Mesothelial cell of epicardium (in vitro differentiated cells): ENCODE results near the gene SEC14L6. TPM values are rescaled to one million over a fixed set of nuclear protein-coding genes. Genes with fewer than 3 reads are reported as not detected.

Experiments
- DNase-seq, 2 experiments: peaks; one replicate each; pipeline ENCODE4 v3.0.0; 2021; ENCODE audit warnings: low spot score in 2 of 2; ENCODE audit not compliant: unreplicated experiment in 2 of 2
- H3K27ac Mint-ChIP-seq: 2 replicates; pipeline ENCODE4 v1.8.0; 2021; ENCODE audit warnings: mixed read lengths
- H3K27me3 Mint-ChIP-seq: 2 replicates; pipeline ENCODE4 v1.8.0; 2021; ENCODE audit warnings: low read depth, mixed read lengths
- H3K36me3 Mint-ChIP-seq: 2 replicates; pipeline ENCODE4 v1.8.0; 2021; ENCODE audit warnings: mixed read lengths
- H3K4me1 Mint-ChIP-seq: 2 replicates; pipeline ENCODE4 v1.8.0; 2021; ENCODE audit warnings: mixed read lengths
- H3K4me3 Mint-ChIP-seq: 2 replicates; pipeline ENCODE4 v1.8.0; 2021; ENCODE audit warnings: mild to moderate bottlenecking, moderate library complexity, mixed read lengths
- H3K9me3 Mint-ChIP-seq: 2 replicates; pipeline ENCODE4 v1.8.0; 2021; ENCODE audit warnings: mixed read lengths
- total RNA-seq: library from RNA; stranded (reverse); gene quantifications from 3 replicates; pipeline ENCODE4 v1.2.1, GENCODE V29; 2021
- TF ChIP-seq, protein P1 (sequence below): fragments of 200-600 bp; sonication (generic); IDR thresholded peaks from one replicate; pipeline ENCODE4 v1.5.0; 2021; ENCODE audit warnings: antibody characterized with exemption; ENCODE audit not compliant: unreplicated experiment

SEC14L6 gene
- total RNA-seq, 1 donor from 2014 or later, result 2.1 TPM

GRCh38 chr22:30486661-30487115 is 59.9 kb downstream of the SEC14L6 start:
- Mint-ChIP-seq H3K27ac (no peak overlapping the region), H3K27me3 (peaks cover 23% of the 10 kb centered on the region), H3K4me1 (peaks cover 4% of the 10 kb centered on the region), H3K9me3 (peaks cover 7% of the 10 kb centered on the region), H3K4me3 (no peak overlapping the region), H3K36me3 (no peaks in the 10 kb centered on the region)
- DNase-seq, result no peak
- TF ChIP-seq, protein P1, sequence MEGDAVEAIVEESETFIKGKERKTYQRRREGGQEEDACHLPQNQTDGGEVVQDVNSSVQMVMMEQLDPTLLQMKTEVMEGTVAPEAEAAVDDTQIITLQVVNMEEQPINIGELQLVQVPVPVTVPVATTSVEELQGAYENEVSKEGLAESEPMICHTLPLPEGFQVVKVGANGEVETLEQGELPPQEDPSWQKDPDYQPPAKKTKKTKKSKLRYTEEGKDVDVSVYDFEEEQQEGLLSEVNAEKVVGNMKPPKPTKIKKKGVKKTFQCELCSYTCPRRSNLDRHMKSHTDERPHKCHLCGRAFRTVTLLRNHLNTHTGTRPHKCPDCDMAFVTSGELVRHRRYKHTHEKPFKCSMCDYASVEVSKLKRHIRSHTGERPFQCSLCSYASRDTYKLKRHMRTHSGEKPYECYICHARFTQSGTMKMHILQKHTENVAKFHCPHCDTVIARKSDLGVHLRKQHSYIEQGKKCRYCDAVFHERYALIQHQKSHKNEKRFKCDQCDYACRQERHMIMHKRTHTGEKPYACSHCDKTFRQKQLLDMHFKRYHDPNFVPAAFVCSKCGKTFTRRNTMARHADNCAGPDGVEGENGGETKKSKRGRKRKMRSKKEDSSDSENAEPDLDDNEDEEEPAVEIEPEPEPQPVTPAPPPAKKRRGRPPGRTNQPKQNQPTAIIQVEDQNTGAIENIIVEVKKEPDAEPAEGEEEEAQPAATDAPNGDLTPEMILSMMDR, result no peak

- no peak for DNase-seq
- Mint-ChIP-seq H3K27me3 (peaks cover 22% of the 10 kb centered on the region), H3K36me3 (no peaks in the 10 kb centered on the region), H3K9me3 (peaks cover 7% of the 10 kb centered on the region), H3K27ac (no peak overlapping the region), H3K4me3 (no peak overlapping the region), H3K4me1 (peaks cover 4% of the 10 kb centered on the region)
- TF ChIP-seq, protein P1, result no peak
These were observed 60.4 kb downstream of the SEC14L6 start for GRCh38 chr22:30486118-30486517.

DNA sequence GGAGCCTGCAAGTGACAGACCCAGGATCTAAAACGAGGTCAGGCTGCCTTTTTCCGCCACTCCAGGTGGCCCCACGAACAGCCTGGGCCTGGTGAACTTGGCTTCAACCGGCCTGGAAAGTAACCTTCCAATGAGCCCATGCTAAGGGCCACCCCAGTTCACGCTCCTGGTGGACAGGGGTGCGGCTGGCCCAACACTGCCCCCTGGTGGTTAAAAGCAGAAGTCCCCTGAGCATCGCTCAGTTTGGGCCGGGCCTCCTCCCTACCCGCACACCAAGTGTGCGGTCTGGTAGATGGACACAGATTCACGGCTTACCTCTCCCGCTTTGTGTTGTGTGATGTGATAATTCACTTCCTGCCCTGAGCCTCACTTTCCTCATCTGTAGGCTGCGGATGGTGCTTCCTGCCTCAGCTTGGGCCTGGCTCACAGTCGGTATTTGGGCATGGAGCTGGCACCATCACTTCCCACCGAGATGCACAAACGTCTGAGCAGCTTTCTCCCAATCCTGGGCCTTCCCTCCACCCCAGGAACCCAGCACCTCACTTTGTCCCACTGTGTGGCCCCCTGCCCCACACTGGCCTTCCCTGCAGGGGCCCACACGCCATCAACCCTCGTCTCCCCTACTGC is 61.1 kb downstream of the SEC14L6 start:
- peaks cover 7% of the 10 kb centered on the region for H3K9me3 Mint-ChIP-seq
- TF ChIP-seq, protein P1, result peak; percentile 97
- peak; percentile 39 to 74 for DNase-seq
- no peak overlapping the region for H3K4me3 Mint-ChIP-seq
- no peak overlapping the region for H3K27ac Mint-ChIP-seq
- no peaks in the 10 kb centered on the region for H3K36me3 Mint-ChIP-seq
- peaks cover 16% of the 10 kb centered on the region for H3K27me3 Mint-ChIP-seq
- H3K4me1 Mint-ChIP-seq, result peaks cover 4% of the 10 kb centered on the region

- peaks cover 7% of the 10 kb centered on the region for H3K9me3 Mint-ChIP-seq
- no peak overlapping the region for H3K27ac Mint-ChIP-seq
- DNase-seq, result no peak
- peaks cover 4% of the 10 kb centered on the region for H3K4me1 Mint-ChIP-seq
- peaks cover 13% of the 10 kb centered on the region for H3K27me3 Mint-ChIP-seq
- H3K4me3 Mint-ChIP-seq, result no peak overlapping the region
- H3K36me3 Mint-ChIP-seq, result no peaks in the 10 kb centered on the region
- TF ChIP-seq, protein P1, result no peak
These were observed 63.4 kb downstream of the SEC14L6 start for GRCh38 chr22:30483169-30483568.

- H3K27ac Mint-ChIP-seq, result no peak overlapping the region
- peaks cover 4% of the 10 kb centered on the region for H3K4me1 Mint-ChIP-seq
- TF ChIP-seq, protein P1, result no peak
- no peak overlapping the region for H3K4me3 Mint-ChIP-seq
- no peaks in the 10 kb centered on the region for H3K36me3 Mint-ChIP-seq
- H3K9me3 Mint-ChIP-seq, result peaks cover 7% of the 10 kb centered on the region
- no peak for DNase-seq
- H3K27me3 Mint-ChIP-seq, result peaks cover 19% of the 10 kb centered on the region
These were observed 64.8 kb downstream of the SEC14L6 start for GRCh38 chr22:30481711-30482110.
